ENCODE results near the gene NKD2. TPM values are rescaled to one million over a fixed set of nuclear protein-coding genes. Genes with fewer than 3 reads are reported as not detected.

NKD2 gene
- total RNA-seq, 2 experiments from 2014 or later, result 0.17 to 0.30 TPM

DNA sequence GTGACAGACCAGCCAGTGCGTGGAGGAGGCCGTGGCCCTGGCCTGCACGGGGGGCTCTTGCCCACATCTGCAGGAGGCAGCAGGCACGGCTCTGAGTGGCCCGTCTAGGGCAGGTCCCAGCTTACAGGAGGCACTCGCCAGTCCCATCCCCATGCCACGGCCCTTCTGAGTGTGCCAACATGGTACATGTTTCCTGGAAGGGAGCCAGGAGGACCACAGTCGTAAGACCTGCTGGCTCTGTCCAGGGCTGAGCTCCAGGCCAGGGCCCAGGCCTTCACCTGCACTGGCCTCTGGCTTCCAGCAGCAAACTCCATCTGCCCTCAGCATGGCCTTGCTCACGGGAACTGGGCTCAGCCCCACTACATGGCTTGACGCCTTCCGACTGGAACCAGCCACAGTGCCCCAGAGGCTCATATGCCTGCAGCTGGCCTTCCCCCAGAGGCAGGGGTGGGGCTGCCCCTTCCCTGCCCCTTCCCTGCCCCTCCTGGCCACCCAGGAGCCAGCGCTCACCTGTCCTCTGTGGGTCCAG, 3.8 kb downstream of the NKD2 start:
- TF ChIP-seq, protein P1, sequence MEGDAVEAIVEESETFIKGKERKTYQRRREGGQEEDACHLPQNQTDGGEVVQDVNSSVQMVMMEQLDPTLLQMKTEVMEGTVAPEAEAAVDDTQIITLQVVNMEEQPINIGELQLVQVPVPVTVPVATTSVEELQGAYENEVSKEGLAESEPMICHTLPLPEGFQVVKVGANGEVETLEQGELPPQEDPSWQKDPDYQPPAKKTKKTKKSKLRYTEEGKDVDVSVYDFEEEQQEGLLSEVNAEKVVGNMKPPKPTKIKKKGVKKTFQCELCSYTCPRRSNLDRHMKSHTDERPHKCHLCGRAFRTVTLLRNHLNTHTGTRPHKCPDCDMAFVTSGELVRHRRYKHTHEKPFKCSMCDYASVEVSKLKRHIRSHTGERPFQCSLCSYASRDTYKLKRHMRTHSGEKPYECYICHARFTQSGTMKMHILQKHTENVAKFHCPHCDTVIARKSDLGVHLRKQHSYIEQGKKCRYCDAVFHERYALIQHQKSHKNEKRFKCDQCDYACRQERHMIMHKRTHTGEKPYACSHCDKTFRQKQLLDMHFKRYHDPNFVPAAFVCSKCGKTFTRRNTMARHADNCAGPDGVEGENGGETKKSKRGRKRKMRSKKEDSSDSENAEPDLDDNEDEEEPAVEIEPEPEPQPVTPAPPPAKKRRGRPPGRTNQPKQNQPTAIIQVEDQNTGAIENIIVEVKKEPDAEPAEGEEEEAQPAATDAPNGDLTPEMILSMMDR (IDR thresholded peaks at IDR 0.05), result no peak
- Histone ChIP-seq H3K9me3 (ENCODE audit: control insufficient read depth in 1 of 2, insufficient read depth in 1 of 2, low read length in 2 of 2) (peaks cover 0 to 13% of the 10 kb centered on the region in 2 experiments), H3K27me3 (ENCODE audit: control insufficient read depth in 1 of 2, insufficient read depth in 2 of 2, low read length in 2 of 2) (peaks cover 28 to 44% of the 10 kb centered on the region in 2 experiments), H3K36me3 (ENCODE audit: insufficient read depth, low read length) (no peaks in the 10 kb centered on the region), H3K4me3 (ENCODE audit: low read length) (no peak overlapping the region), H3K27ac (ENCODE audit: low read depth in 1 of 2, low read length in 2 of 2) (no peak overlapping the region), H3K4me1 (ENCODE audit: insufficient read depth, low read length) (peaks cover 14% of the 10 kb centered on the region)
- DNase-seq, result no peak
- Mint-ChIP-seq H3K36me3 (ENCODE audit: low read depth) (no peaks in the 10 kb centered on the region), H3K27ac (no peak overlapping the region), H3K27me3 (peaks cover 35% of the 10 kb centered on the region), H3K4me1 (ENCODE audit: low read depth) (peaks cover 10% of the 10 kb centered on the region), H3K4me3 (no peak overlapping the region), H3K9me3 (no peaks in the 10 kb centered on the region)
- ChIA-PET POLR2A (no interaction called here), CTCF (no interaction called here)
- intact Hi-C loops (cut with DNase I, micrococcal nuclease), result no loop called here
- ATAC-seq (ENCODE audit: poor library complexity), result no peak

DNA sequence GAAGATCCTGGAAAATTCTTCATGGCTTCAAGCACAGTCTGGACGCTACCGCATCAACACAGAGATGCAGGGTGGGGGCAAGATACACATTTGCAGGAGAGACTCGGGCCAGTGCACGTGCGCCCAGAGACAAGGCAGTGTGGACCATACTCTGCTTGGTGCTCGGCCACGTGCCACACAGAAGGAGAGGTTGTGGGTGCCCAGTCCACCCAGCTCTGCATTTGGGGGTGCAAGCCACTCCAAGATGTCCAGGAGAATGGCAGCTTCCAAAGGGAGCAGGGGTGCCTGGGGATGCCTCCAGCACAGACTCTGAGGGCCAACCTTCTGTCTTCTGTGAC, 4.3 kb downstream of the NKD2 start:
- no peak overlapping the region for H3K4me3 ChIP-seq (ENCODE audit: low read length)
- Mint-ChIP-seq H3K9me3 (no peaks in the 10 kb centered on the region), H3K27me3 (peaks cover 30% of the 10 kb centered on the region), H3K4me1 (ENCODE audit: low read depth) (peaks cover 8% of the 10 kb centered on the region), H3K4me3 (no peak overlapping the region), H3K36me3 (ENCODE audit: low read depth) (no peaks in the 10 kb centered on the region), H3K27ac (no peak overlapping the region)
- ATAC-seq (ENCODE audit: poor library complexity), result no peak
- POLR2A ChIA-PET, result no interaction called here
- H3K4me1 ChIP-seq (ENCODE audit: insufficient read depth, low read length), result peaks cover 14% of the 10 kb centered on the region
- H3K9me3 ChIP-seq (ENCODE audit: control insufficient read depth in 1 of 2, insufficient read depth in 1 of 2, low read length in 2 of 2), result peaks cover 0 to 8% of the 10 kb centered on the region in 2 experiments
- TF ChIP-seq, protein P1 (IDR thresholded peaks at IDR 0.05), result no peak
- intact Hi-C loops (cut with DNase I, micrococcal nuclease), result no loop called here
- H3K27me3 ChIP-seq (ENCODE audit: control insufficient read depth in 1 of 2, insufficient read depth in 2 of 2, low read length in 2 of 2), result peaks cover 23 to 39% of the 10 kb centered on the region in 2 experiments
- no peak overlapping the region for H3K27ac ChIP-seq (ENCODE audit: low read depth in 1 of 2, low read length in 2 of 2)
- DNase-seq, result no peak
- H3K36me3 ChIP-seq (ENCODE audit: insufficient read depth, low read length), result no peaks in the 10 kb centered on the region
- CTCF ChIA-PET, result no interaction called here

DNA sequence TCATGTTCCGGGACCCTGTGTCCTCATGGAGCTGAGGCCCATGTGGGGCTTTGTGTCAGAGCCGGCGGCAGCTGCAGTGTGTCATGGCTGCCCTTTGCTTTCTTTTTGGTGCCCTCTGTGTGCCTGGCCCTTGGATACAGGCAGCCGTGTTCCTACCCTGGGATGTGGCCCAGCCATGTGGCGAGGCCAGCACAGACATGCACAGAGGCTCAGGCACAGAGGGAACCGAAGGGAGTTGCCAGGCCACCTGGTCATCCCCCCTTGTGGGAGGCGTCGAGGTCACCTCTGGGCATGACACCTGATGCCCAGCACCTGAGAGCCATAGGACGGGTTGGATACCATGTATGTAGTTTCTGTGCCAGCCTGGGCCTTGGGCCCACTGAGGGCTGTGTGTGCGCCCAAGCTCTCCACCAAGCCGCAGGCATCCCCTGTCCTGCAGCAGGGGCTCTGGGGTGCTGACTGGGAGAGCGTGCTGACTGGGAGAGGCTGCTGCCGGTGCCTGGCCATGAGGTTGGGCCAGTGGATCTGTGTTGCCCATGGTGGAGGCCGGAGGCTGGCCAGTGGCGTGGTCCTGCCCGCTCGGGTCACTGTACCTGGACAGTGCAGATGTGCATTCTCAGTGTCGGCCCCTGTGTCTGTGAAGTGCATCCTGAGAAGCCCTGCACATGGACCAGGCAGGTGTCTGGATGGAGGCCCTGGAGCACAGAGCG, 4.8 kb downstream of the NKD2 start:
- H3K9me3 Mint-ChIP-seq, result no peaks in the 10 kb centered on the region
- ChIA-PET CTCF (no interaction called here), POLR2A (no interaction called here)
- H3K36me3 ChIP-seq (ENCODE audit: insufficient read depth, low read length), result no peaks in the 10 kb centered on the region
- TF ChIP-seq, protein P1 (IDR thresholded peaks at IDR 0.05), result no peak
- peaks cover 18 to 34% of the 10 kb centered on the region in 2 experiments for H3K27me3 ChIP-seq (ENCODE audit: control insufficient read depth in 1 of 2, insufficient read depth in 2 of 2, low read length in 2 of 2)
- peaks cover 26% of the 10 kb centered on the region for H3K27me3 Mint-ChIP-seq
- H3K4me1 Mint-ChIP-seq (ENCODE audit: low read depth), result peaks cover 5% of the 10 kb centered on the region
- H3K4me1 ChIP-seq (ENCODE audit: insufficient read depth, low read length), result peaks cover 10% of the 10 kb centered on the region
- H3K36me3 Mint-ChIP-seq (ENCODE audit: low read depth), result no peaks in the 10 kb centered on the region
- no peak for ATAC-seq (ENCODE audit: poor library complexity)
- no peak overlapping the region for H3K4me3 Mint-ChIP-seq
- H3K9me3 ChIP-seq (ENCODE audit: control insufficient read depth in 1 of 2, insufficient read depth in 1 of 2, low read length in 2 of 2), result peaks cover 0 to 8% of the 10 kb centered on the region in 2 experiments
- no peak overlapping the region for H3K27ac Mint-ChIP-seq
- DNase-seq, result no peak
- no peak overlapping the region for H3K4me3 ChIP-seq (ENCODE audit: low read length)
- no peak overlapping the region for H3K27ac ChIP-seq (ENCODE audit: low read depth in 1 of 2, low read length in 2 of 2)
- intact Hi-C loops (cut with DNase I, micrococcal nuclease), result no loop called here

Measured in CD4-positive, alpha-beta T cell (primary cell).